Measurements from ENCODE around the gene LYAR. TPM values are rescaled to one million over a fixed set of nuclear protein-coding genes. Genes with fewer than 3 reads are reported as not detected.

The LYAR gene
- total RNA-seq, 6 experiments from 2014 or later, result 2.6 to 8.9 (median 5.2) TPM

DNA sequence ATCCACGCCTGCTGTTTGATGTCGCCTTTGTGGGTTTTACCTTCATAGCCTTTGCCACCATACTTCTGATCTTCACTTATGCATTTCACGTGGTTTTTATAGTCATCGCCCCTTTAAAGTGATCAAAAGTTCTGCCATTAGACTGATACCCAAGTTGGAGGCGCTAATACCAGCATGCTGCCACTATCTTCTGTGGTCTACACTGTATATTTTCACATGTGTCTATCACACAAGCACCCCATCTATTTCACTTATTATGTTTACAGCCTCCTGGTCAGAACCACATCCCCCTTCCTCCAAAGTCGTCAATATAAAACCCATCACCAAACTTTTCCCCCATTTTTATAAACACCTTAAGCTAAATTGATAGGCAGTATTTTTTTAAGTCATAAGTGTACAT, 8.2 kb downstream of the LYAR start:
- intact Hi-C loops (cut with DNase I), result no loop called here
- TF ChIP-seq, protein P1, sequence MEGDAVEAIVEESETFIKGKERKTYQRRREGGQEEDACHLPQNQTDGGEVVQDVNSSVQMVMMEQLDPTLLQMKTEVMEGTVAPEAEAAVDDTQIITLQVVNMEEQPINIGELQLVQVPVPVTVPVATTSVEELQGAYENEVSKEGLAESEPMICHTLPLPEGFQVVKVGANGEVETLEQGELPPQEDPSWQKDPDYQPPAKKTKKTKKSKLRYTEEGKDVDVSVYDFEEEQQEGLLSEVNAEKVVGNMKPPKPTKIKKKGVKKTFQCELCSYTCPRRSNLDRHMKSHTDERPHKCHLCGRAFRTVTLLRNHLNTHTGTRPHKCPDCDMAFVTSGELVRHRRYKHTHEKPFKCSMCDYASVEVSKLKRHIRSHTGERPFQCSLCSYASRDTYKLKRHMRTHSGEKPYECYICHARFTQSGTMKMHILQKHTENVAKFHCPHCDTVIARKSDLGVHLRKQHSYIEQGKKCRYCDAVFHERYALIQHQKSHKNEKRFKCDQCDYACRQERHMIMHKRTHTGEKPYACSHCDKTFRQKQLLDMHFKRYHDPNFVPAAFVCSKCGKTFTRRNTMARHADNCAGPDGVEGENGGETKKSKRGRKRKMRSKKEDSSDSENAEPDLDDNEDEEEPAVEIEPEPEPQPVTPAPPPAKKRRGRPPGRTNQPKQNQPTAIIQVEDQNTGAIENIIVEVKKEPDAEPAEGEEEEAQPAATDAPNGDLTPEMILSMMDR (IDR thresholded peaks at IDR 0.05), result no peak
- no peak for TF ChIP-seq POLR2A (IDR thresholded peaks at IDR 0.05)
- peaks cover 0 to 39% (median 13%) of the 10 kb centered on the region in 4 donors for H3K36me3 ChIP-seq
- ATAC-seq (no peak), DNase-seq (no peak)
- 87% methylated on average over 6 of the region's 6 CpGs for WGBS (ENCODE audit: insufficient coverage, low coverage, low lambda C conversion rate, missing lambda C conversion rate)
- H3K4me1 ChIP-seq, result no peaks in the 10 kb centered on the region
- no peak overlapping the region for H3K4me3 ChIP-seq
- no peaks in the 10 kb centered on the region for H3K9me3 ChIP-seq
- H3K27me3 ChIP-seq, result no peaks in the 10 kb centered on the region
- H3K27ac ChIP-seq, result no peak overlapping the region

DNA sequence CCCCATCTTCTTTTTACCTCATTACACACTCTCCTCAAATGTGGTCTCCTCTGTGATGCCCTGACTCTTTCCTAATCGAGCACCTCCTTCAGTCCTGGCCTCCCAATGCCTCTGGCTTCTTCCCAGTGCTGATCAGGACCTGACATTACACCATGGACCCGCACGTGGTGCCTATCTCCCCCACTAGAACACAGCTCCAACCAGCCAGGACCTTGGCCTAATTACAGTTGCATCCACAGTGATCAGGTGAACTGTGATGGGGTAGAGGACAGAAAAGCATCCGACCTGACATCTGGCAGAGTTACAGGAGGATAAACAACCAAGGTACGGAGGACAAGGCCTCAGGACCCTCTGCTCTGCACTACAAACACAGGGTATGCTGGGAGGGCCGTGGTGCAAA, 12.4 kb downstream of the LYAR start:
- ATAC-seq (peak in 3 of 4 donors; percentile 34 to 64 (median 47)), DNase-seq (peak in 1 of 3 donors; percentile 52)
- Histone ChIP-seq H3K4me1 (no peaks in the 10 kb centered on the region), H3K36me3 (peaks cover 0 to 64% (median 7%) of the 10 kb centered on the region in 4 donors), H3K27me3 (no peaks in the 10 kb centered on the region), H3K9me3 (no peaks in the 10 kb centered on the region), H3K27ac (no peak overlapping the region), H3K4me3 (no peak overlapping the region)
- 23% methylated on average over 5 of the region's 6 CpGs for WGBS (ENCODE audit: insufficient coverage, low coverage, low lambda C conversion rate, missing lambda C conversion rate)
- no peak for TF ChIP-seq POLR2A (IDR thresholded peaks at IDR 0.05)
- intact Hi-C loops (cut with DNase I), result no loop called here

DNA sequence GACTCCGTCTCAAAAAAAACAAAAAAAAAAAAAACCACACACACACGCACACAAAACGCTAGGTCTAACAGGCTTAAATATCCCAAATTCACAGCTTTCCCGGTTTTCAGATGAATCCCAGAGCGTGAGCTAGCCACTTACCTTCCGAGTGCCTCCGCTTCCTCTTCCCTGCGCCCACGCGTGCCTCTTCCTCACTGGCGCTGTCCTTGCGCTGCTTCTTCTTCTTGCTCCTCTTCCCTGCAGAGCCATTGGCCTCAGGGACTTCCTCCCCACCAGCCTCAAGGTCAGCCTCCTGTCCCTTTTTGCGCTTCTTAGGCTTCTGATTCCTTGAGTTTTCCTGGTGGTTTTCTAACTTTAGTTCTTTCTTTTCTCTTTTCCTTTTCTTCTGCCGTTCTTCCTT, 15.7 kb downstream of the LYAR start:
- Histone ChIP-seq H3K27me3 (no peaks in the 10 kb centered on the region), H3K4me3 (no peak overlapping the region), H3K27ac (no peak overlapping the region), H3K4me1 (no peaks in the 10 kb centered on the region), H3K9me3 (no peaks in the 10 kb centered on the region), H3K36me3 (peaks cover 0 to 49% (median 1%) of the 10 kb centered on the region in 4 donors)
- DNase-seq (no peak), ATAC-seq (no peak)
- TF ChIP-seq POLR2A (IDR thresholded peaks at IDR 0.05), result no peak
- TF ChIP-seq, protein P1 (IDR thresholded peaks at IDR 0.05), result no peak
- intact Hi-C loops (cut with DNase I), result no loop called here
- WGBS (ENCODE audit: insufficient coverage, low coverage, low lambda C conversion rate, missing lambda C conversion rate), result 90% methylated on average over 12 of the region's 14 CpGs

DNA sequence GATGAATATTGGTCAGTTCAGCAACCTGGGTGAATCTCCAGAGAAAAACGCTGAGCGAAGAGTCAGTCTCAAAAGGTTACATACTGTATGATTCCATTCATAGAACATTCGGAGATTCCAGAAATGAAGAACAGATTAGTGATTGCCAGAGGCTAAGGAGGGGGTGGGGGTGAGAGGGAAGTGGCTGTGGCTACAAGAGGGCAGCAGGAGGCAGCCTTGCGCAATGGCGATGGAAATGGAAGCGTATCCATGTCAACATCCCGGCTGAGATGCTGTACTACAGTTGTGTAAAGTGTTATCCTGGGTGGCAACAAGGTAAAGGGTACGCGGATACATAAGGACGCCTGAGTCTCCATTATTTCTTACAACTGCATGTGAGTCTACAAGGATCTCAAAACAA, 18.0 kb downstream of the LYAR start:
- no peak for DNase-seq
- intact Hi-C loops (cut with DNase I), result no loop called here
- H3K4me3 ChIP-seq, result no peak overlapping the region
- ATAC-seq, result peak in 3 of 4 donors; percentile 31 to 45 (median 42)
- no peaks in the 10 kb centered on the region for H3K4me1 ChIP-seq
- TF ChIP-seq, protein P1 (IDR thresholded peaks at IDR 0.05), result no peak
- no peak for TF ChIP-seq POLR2A (IDR thresholded peaks at IDR 0.05)
- no peak overlapping the region for H3K27ac ChIP-seq
- H3K27me3 ChIP-seq, result no peaks in the 10 kb centered on the region
- peaks cover 0 to 40% (median 0%) of the 10 kb centered on the region in 4 donors for H3K36me3 ChIP-seq
- no peaks in the 10 kb centered on the region for H3K9me3 ChIP-seq
- WGBS (ENCODE audit: insufficient coverage, low coverage, low lambda C conversion rate, missing lambda C conversion rate), result 64% methylated on average over 10 of the region's 10 CpGs

DNA sequence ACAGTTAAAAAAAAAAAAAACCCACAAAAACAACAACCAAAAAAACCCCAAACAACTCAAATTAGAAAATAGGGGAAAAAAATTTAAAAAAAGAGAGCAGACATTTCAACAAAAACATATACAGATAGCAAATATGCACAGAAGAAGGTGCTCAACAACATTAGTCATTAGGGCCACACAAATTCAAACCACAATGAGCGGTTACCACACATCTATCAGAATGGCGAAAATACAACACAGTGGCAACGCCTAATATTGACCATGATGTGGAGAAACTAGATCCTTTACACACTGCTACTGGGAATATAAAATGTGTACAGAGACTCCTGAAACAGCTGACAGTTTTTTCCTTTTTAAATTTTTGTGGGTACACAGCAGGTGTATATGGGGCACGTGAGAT, 19.4 kb downstream of the LYAR start:
- 79% methylated on average over 4 of the region's 4 CpGs for WGBS (ENCODE audit: insufficient coverage, low coverage, low lambda C conversion rate, missing lambda C conversion rate)
- Histone ChIP-seq H3K27me3 (no peaks in the 10 kb centered on the region), H3K4me3 (no peak overlapping the region), H3K36me3 (peaks cover 0 to 34% (median 0%) of the 10 kb centered on the region in 4 donors), H3K27ac (no peak overlapping the region), H3K9me3 (no peaks in the 10 kb centered on the region), H3K4me1 (no peaks in the 10 kb centered on the region)
- DNase-seq (no peak), ATAC-seq (no peak)
- intact Hi-C loops (cut with DNase I), result no loop called here
- no peak for TF ChIP-seq POLR2A (IDR thresholded peaks at IDR 0.05)
- TF ChIP-seq, protein P1 (IDR thresholded peaks at IDR 0.05), result no peak

Data from right lobe of liver (tissue), 6 donors.